ENCODE results near the gene TMEM270.

DNA sequence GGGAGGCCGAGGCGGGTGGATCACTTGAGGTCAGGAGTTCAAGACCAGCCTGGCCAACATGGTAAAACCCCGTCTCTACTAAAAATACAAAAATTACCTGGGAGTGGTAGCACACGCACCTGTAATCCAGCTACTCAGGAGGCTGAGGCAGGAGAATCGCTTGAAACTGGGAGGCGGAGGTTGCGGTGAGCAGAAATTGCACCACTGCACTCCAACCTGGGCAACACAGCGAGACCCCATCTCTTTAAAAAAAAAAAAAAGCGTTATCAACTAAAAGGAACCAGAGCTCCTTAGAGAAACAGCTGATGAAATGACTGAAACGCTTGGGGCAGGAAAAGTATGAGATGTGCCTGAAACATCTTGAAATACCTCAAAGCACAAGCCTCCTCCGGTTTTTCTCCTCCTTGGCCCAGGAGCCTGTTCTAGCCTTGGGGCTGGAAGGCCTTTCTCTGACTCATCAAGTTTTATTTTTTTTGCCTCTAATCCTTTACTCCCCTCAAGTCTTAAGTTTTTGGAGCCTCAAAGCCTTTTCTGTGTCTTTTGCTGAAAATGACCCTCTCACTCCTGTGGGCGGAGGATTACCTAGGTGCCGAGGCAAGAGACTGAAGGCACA lies 16.0 kb upstream of the TMEM270 start:
- no peak for TF ChIP-seq CTCF (IDR thresholded peaks at IDR 0.05)
- TF ChIP-seq POLR2AphosphoS5 (IDR thresholded peaks at IDR 0.05) = no peak
- no peak for TF ChIP-seq POLR2A (IDR thresholded peaks at IDR 0.05; ENCODE audit: low read depth)
- TF ChIP-seq EP300 (IDR thresholded peaks at IDR 0.05) = no peak

Data from esophagus muscularis mucosa (tissue), 4 donors.